Fibroblast of villous mesenchyme (primary cell): ENCODE data around the gene VPS13D. TPM values are rescaled to one million over a fixed set of nuclear protein-coding genes. Genes with fewer than 3 reads are reported as not detected.

Experiments
- DNase-seq: peaks from one replicate; pipeline ENCODE4 v3.0.0-alpha.2; 2010; ENCODE audit warnings: low read depth
- H3K4me3 ChIP-seq: 2 replicates; pipeline ENCODE4 v1.5.1; 2011; ENCODE audit warnings: low read depth, mild to moderate bottlenecking, low read length
- total RNA-seq: library from RNA; depleted of rRNA; stranded (reverse); fragments of >200 nt; gene quantifications from 2 replicates; pipeline ENCODE4 v1.2.3, GENCODE V29; 2012
- TF ChIP-seq, protein P1 (sequence below): IDR thresholded peaks from 2 replicates; pipeline ENCODE4 v1.5.1; 2012; ENCODE audit warnings: low read depth, mild to moderate bottlenecking, low read length; ENCODE audit not compliant: insufficient read depth

VPS13D gene
- total RNA-seq, 1 donor: 55.3 TPM

DNA sequence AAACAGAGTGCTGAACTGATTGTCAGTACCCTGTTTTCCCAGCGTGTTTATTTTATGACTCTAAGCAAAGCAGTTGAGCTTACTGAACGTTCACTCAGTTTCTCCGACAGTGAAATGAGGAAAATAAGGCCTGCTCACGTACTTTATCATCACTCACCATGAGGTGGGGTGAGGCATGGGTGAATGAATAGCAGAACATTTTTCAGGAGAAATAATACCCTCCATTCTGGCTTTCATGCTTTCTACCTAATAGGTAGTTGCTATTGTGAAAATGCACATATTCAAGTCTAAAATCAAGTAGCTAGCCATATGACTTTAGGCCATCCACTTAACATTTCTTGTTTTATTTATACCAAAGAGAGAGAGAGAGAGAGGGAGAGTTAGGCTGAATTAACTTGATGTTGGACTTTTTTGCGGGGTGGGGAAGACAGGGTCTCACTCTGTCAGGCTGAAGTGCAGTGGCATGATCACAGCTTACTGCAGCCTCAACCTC, 178.2 kb downstream of the VPS13D start:
- TF ChIP-seq, protein P1, sequence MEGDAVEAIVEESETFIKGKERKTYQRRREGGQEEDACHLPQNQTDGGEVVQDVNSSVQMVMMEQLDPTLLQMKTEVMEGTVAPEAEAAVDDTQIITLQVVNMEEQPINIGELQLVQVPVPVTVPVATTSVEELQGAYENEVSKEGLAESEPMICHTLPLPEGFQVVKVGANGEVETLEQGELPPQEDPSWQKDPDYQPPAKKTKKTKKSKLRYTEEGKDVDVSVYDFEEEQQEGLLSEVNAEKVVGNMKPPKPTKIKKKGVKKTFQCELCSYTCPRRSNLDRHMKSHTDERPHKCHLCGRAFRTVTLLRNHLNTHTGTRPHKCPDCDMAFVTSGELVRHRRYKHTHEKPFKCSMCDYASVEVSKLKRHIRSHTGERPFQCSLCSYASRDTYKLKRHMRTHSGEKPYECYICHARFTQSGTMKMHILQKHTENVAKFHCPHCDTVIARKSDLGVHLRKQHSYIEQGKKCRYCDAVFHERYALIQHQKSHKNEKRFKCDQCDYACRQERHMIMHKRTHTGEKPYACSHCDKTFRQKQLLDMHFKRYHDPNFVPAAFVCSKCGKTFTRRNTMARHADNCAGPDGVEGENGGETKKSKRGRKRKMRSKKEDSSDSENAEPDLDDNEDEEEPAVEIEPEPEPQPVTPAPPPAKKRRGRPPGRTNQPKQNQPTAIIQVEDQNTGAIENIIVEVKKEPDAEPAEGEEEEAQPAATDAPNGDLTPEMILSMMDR: no peak
- DNase-seq: no peak
- H3K4me3 ChIP-seq: no peak overlapping the region

DNA sequence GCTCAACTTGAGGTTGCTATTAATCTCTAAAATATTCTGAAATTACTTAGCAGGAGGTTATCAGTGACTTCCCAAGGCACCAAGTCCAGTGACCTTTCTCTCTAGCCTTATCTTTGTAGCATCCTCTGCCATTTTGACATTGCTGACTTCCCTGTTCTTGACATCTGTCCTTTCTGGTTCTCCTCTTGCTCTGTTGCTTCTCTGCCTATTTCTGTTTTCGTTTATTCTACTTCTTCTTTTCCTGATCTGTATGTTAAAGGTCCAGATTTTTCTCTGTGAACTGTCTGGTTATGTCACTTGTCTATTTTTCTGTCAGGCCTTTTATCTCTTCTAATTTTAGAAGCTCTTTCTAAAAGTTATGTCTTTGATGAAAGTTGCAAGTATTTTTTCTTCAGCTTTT, 178.8 kb downstream of the VPS13D start:
- no peak for DNase-seq
- TF ChIP-seq, protein P1: no peak
- H3K4me3 ChIP-seq: no peak overlapping the region

DNA sequence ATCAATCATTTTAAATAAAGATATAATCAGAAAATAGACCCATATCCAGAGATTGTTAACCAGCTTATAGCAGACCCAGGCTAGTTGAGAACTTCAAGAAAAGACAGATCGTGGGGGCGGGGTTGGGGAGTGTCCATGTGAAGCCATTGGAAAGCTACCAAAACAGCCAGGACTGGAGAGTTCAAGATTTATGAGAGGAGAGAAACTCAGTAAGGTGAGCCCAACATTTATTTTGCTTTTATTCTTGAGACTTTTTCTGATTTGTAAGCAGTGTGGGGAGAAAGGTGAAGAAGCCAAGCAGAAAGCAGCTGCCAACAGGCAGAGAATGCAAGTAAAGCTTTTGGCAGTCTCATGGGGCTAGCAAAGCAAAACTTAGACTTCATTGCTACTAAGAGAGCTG, 179.9 kb downstream of the VPS13D start:
- no peak overlapping the region for H3K4me3 ChIP-seq
- peak; percentile 19 for DNase-seq
- TF ChIP-seq, protein P1: no peak

DNA sequence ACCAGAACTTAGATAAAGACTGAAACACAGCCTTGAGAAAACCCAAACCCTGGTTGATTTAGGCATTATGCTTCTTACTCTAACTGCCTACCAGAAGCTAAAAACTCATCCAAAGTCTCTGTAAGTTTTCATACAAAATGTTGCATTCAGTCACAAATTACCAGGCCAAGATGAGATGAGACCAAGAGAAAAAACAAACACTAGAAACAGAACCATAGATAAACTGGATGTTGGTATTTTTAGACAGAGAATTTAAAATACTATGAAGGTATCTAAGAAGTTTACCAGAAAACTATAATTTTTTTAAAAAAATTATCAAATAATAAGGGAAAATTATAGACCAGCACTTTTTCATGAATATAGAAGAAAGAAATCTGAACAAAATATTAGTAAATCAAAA, 180.5 kb downstream of the VPS13D start:
- no peak overlapping the region for H3K4me3 ChIP-seq
- no peak for DNase-seq
- TF ChIP-seq, protein P1: no peak

DNA sequence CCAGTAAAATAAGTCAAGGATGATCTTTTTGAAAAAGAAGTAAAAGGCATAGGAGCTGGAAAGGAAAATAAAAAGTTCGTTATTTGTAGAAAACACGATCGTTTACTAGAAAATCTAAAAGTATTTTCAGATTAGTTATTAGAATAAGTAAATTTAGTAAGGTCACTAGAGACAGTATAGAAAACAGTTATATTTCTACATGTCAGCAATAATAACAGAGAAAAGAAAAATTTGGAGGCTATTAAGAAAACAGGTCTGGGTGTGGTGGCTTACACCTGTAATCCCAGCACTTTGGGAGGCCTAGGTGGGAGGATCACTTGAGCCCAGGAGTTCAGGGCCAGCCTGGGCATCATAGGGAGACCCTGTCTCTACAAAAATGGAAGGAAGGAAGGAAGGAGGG, 181.3 kb downstream of the VPS13D start:
- TF ChIP-seq, protein P1: no peak
- no peak for DNase-seq
- H3K4me3 ChIP-seq: no peak overlapping the region

DNA sequence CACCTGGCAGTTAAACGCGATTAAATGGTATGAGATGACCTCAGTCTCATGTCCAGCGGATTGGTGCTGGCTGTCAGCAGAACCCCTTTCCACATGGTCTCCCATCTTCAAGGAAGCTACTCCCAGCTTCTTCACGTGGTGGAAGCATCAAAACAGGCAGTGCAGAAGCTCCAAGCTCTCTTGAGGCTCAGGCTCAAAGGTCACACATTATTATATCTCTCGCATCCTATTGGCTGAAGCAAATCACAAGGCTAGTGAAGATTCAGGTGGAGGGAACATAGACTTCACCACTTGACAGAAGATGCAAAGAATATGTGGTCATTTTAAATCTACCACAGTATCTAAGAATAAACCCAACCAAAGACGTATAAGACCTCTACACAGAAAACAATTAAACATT, 181.9 kb downstream of the VPS13D start:
- DNase-seq: no peak
- no peak overlapping the region for H3K4me3 ChIP-seq
- TF ChIP-seq, protein P1: no peak

DNA sequence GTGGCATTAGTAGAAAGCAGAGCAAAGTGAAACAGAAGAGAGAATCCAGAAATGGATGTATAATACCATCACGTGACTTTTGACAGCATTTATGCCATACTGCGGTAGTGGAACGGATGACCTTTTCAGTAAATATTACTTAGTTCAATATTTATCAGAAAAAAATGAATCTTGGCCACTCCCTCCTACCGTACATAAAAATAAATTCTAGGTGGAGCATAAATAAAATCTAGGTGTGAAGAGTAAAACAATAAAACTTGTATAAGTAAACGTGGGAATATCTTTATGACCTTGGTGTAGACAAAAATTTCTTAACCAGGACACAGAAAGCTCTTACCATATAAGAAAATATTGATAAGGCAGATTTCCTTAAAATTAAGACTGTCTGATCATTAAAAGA, 182.6 kb downstream of the VPS13D start:
- TF ChIP-seq, protein P1: no peak
- no peak overlapping the region for H3K4me3 ChIP-seq
- DNase-seq: no peak
